HEK293T (cell line): ENCODE measurements around the gene MORN1.

Experiments
- BHLHE40 ChIP-seq: fragments of 450-650 bp; IDR thresholded peaks from 2 replicates; pipeline ENCODE4 v1.6.1; 2016; ENCODE audit warnings: mild to moderate bottlenecking, moderate library complexity, borderline replicate concordance
- CTBP1 ChIP-seq: fragments of 450-650 bp; IDR thresholded peaks from 2 replicates; pipeline ENCODE4 v1.6.1; 2016; ENCODE audit warnings: borderline replicate concordance
- FOXA1 ChIP-seq: fragments of 450-650 bp; IDR thresholded peaks from 2 replicates; pipeline ENCODE4 v1.6.1; 2016; ENCODE audit warnings: mild to moderate bottlenecking
- FOXK2 ChIP-seq: fragments of 450-650 bp; IDR thresholded peaks from 2 replicates; pipeline ENCODE4 v1.6.1; 2016; ENCODE audit warnings: mild to moderate bottlenecking
- FOXM1 ChIP-seq: fragments of 450-650 bp; IDR thresholded peaks from 2 replicates; pipeline ENCODE4 v1.6.1; 2017; ENCODE audit warnings: mild to moderate bottlenecking, borderline replicate concordance
- L3MBTL2 ChIP-seq: fragments of 450-650 bp; conservative IDR thresholded peaks from 2 replicates; pipeline ENCODE4 v1.6.1; 2016; ENCODE audit warnings: mild to moderate bottlenecking
- NFRKB ChIP-seq: fragments of 450-650 bp; IDR thresholded peaks from 2 replicates; pipeline ENCODE4 v1.6.1; 2016; ENCODE audit warnings: mild to moderate bottlenecking, moderate library complexity
- SP1 ChIP-seq: fragments of 450-650 bp; IDR thresholded peaks from 2 replicates; pipeline ENCODE4 v1.6.1; 2017
- SUZ12 ChIP-seq: fragments of 450-650 bp; IDR thresholded peaks from 2 replicates; pipeline ENCODE4 v1.6.1; 2016; ENCODE audit warnings: mild to moderate bottlenecking
- TARDBP ChIP-seq: fragments of 450-650 bp; IDR thresholded peaks from 2 replicates; pipeline ENCODE4 v1.6.1; 2016

DNA sequence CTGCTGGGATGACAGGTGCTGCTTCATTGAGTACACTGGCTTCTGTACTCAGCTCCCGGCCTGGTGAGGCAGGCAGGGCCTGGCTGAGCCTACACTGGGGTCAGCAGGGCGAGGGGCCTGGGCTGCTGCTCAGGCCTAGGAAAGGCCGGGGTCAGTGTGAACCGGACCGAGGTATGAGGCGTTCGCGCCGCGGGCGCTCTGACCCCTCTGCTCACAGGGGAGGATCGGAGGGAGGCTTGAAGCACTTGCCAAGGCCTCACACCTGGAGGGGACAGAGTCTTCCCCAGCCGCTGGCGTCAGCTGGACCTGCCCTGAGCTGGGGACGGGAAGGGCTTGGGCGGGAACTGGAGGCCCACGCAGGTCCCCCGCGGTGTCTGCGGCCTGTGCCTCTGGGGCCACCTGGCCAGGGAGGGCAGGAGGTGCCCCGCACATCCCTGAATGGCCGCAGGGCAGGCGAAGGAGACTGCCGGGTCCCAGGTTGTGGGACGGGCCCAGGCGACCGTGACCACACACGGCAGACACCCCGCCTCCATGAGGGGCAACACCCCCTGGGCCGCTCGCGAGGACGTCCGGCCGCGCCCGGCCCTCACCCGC is 20.5 kb upstream of the MORN1 start:
- TF ChIP-seq L3MBTL2, result no peak
- no peak for TF ChIP-seq SP1
- TF ChIP-seq FOXK2, result no peak
- no peak for TF ChIP-seq TARDBP
- no peak for TF ChIP-seq NFRKB
- no peak for TF ChIP-seq BHLHE40
- no peak for TF ChIP-seq CTBP1
- no peak for TF ChIP-seq FOXA1
- TF ChIP-seq FOXM1, result no peak
- no peak for TF ChIP-seq SUZ12
